ENCODE measurements around the gene SLC27A3.
A peak's percentile ranks its signal among the peaks of the same experiment; 100 is the strongest.
"Not testable (repeated sequence)": the region's sequence is repeated elsewhere in the genome, so short reads cannot be mapped to it uniquely, and the experiment has no call there.

SLC27A3 gene

GRCh38 chr1:153764310-153764709 is 10.9 kb upstream of the SLC27A3 start:
- Histone ChIP-seq H3K27ac (ENCODE audit: low read depth, low read length) (no peak overlapping the region), H3K4me1 (ENCODE audit: control insufficient read depth, insufficient read depth, low read length, unreplicated experiment) (peaks cover 6% of the 10 kb centered on the region), H3K79me2 (ENCODE audit: control insufficient read depth, insufficient read depth, low read length, unreplicated experiment) (no peaks in the 10 kb centered on the region), H3K27me3 (ENCODE audit: insufficient read depth, low read length) (no peaks in the 10 kb centered on the region), H3K36me3 (ENCODE audit: insufficient read depth, low read length) (peaks cover 6% of the 10 kb centered on the region; the same call in 1 of the 2 replicates), H2AFZ (ENCODE audit: low read length, unreplicated experiment) (no peak overlapping the region), H3K4me3 (ENCODE audit: low read depth, low read length) (no peak overlapping the region)

GRCh38 chr1:153766663-153767062 is 8.5 kb upstream of the SLC27A3 start:
- not testable (repeated sequence) for H3K4me3 ChIP-seq (ENCODE audit: low read depth, low read length); H3K36me3 ChIP-seq (ENCODE audit: insufficient read depth, low read length); H3K27ac ChIP-seq (ENCODE audit: low read depth, low read length)

GRCh38 chr1:153767519-153767918 is 7.7 kb upstream of the SLC27A3 start:
- peaks cover 7% of the 10 kb centered on the region; the same call in 1 of the 2 replicates for H3K36me3 ChIP-seq (ENCODE audit: insufficient read depth, low read length)
- H2AFZ ChIP-seq (ENCODE audit: low read length, unreplicated experiment): no peak overlapping the region
- H3K79me2 ChIP-seq (ENCODE audit: control insufficient read depth, insufficient read depth, low read length, unreplicated experiment): no peaks in the 10 kb centered on the region
- H3K27me3 ChIP-seq (ENCODE audit: insufficient read depth, low read length): no peaks in the 10 kb centered on the region
- H3K4me3 ChIP-seq (ENCODE audit: low read depth, low read length): no peak overlapping the region
- no peak overlapping the region for H3K27ac ChIP-seq (ENCODE audit: low read depth, low read length)
- no peaks in the 10 kb centered on the region for H3K4me1 ChIP-seq (ENCODE audit: control insufficient read depth, insufficient read depth, low read length, unreplicated experiment)

More at GRCh38 chr1:153766663-153767062, 8.5 kb upstream of the SLC27A3 start:
- H3K4me1 ChIP-seq (ENCODE audit: control insufficient read depth, insufficient read depth, low read length, unreplicated experiment); H3K27me3 ChIP-seq (ENCODE audit: insufficient read depth, low read length); H3K79me2 ChIP-seq (ENCODE audit: control insufficient read depth, insufficient read depth, low read length, unreplicated experiment); H2AFZ ChIP-seq (ENCODE audit: low read length, unreplicated experiment): not testable (repeated sequence)

- Histone ChIP-seq H3K27ac (ENCODE audit: low read depth, low read length) (no peak overlapping the region), H3K4me3 (ENCODE audit: low read depth, low read length) (no peak overlapping the region), H3K79me2 (ENCODE audit: control insufficient read depth, insufficient read depth, low read length, unreplicated experiment) (no peaks in the 10 kb centered on the region), H3K36me3 (ENCODE audit: insufficient read depth, low read length) (peaks cover 12% of the 10 kb centered on the region; the same call in 1 of the 2 replicates), H2AFZ (ENCODE audit: low read length, unreplicated experiment) (no peak overlapping the region), H3K4me1 (ENCODE audit: control insufficient read depth, insufficient read depth, low read length, unreplicated experiment) (peaks cover 8% of the 10 kb centered on the region), H3K27me3 (ENCODE audit: insufficient read depth, low read length) (no peaks in the 10 kb centered on the region)
Measured at GRCh38 chr1:153768316-153769181, 6.7 kb upstream of the SLC27A3 start.

GRCh38 chr1:153769221-153769620 is 6.0 kb upstream of the SLC27A3 start:
- Histone ChIP-seq H3K4me3 (ENCODE audit: low read depth, low read length) (no peak overlapping the region), H2AFZ (ENCODE audit: low read length, unreplicated experiment) (no peak overlapping the region), H3K79me2 (ENCODE audit: control insufficient read depth, insufficient read depth, low read length, unreplicated experiment) (no peaks in the 10 kb centered on the region), H3K4me1 (ENCODE audit: control insufficient read depth, insufficient read depth, low read length, unreplicated experiment) (peaks cover 14% of the 10 kb centered on the region), H3K27ac (ENCODE audit: low read depth, low read length) (no peak overlapping the region), H3K36me3 (ENCODE audit: insufficient read depth, low read length) (peaks cover 12% of the 10 kb centered on the region; the same call in 1 of the 2 replicates), H3K27me3 (ENCODE audit: insufficient read depth, low read length) (no peaks in the 10 kb centered on the region)

GRCh38 chr1:153770797-153771196 is 4.4 kb upstream of the SLC27A3 start:
- H3K36me3 ChIP-seq (ENCODE audit: insufficient read depth, low read length): peaks cover 12% of the 10 kb centered on the region; the same call in 1 of the 2 replicates
- H3K4me1 ChIP-seq (ENCODE audit: control insufficient read depth, insufficient read depth, low read length, unreplicated experiment): peaks cover 26% of the 10 kb centered on the region
- H3K27ac ChIP-seq (ENCODE audit: low read depth, low read length): no peak overlapping the region
- no peak overlapping the region for H2AFZ ChIP-seq (ENCODE audit: low read length, unreplicated experiment)
- no peak overlapping the region for H3K4me3 ChIP-seq (ENCODE audit: low read depth, low read length)
- H3K79me2 ChIP-seq (ENCODE audit: control insufficient read depth, insufficient read depth, low read length, unreplicated experiment): no peaks in the 10 kb centered on the region
- H3K27me3 ChIP-seq (ENCODE audit: insufficient read depth, low read length): no peaks in the 10 kb centered on the region

- H3K79me2 ChIP-seq (ENCODE audit: control insufficient read depth, insufficient read depth, low read length, unreplicated experiment): no peaks in the 10 kb centered on the region
- peaks cover 12% of the 10 kb centered on the region; the same call in 1 of the 2 replicates for H3K36me3 ChIP-seq (ENCODE audit: insufficient read depth, low read length)
- no peaks in the 10 kb centered on the region for H3K27me3 ChIP-seq (ENCODE audit: insufficient read depth, low read length)
- H3K27ac ChIP-seq (ENCODE audit: low read depth, low read length): no peak overlapping the region
- H2AFZ ChIP-seq (ENCODE audit: low read length, unreplicated experiment): no peak overlapping the region
- no peak overlapping the region for H3K4me3 ChIP-seq (ENCODE audit: low read depth, low read length)
- peaks cover 26% of the 10 kb centered on the region for H3K4me1 ChIP-seq (ENCODE audit: control insufficient read depth, insufficient read depth, low read length, unreplicated experiment)
Measured at GRCh38 chr1:153771261-153771660, 3.9 kb upstream of the SLC27A3 start.

- H3K4me3 ChIP-seq (ENCODE audit: low read depth, low read length): no peak overlapping the region
- H3K79me2 ChIP-seq (ENCODE audit: control insufficient read depth, insufficient read depth, low read length, unreplicated experiment): no peaks in the 10 kb centered on the region
- peaks cover 11% of the 10 kb centered on the region; the same call in 1 of the 2 replicates for H3K36me3 ChIP-seq (ENCODE audit: insufficient read depth, low read length)
- H2AFZ ChIP-seq (ENCODE audit: low read length, unreplicated experiment): no peak overlapping the region
- no peak overlapping the region for H3K27ac ChIP-seq (ENCODE audit: low read depth, low read length)
- peaks cover 32% of the 10 kb centered on the region for H3K4me1 ChIP-seq (ENCODE audit: control insufficient read depth, insufficient read depth, low read length, unreplicated experiment)
- H3K27me3 ChIP-seq (ENCODE audit: insufficient read depth, low read length): no peaks in the 10 kb centered on the region
Measured at GRCh38 chr1:153771841-153772593, 3.2 kb upstream of the SLC27A3 start.

GRCh38 chr1:153773096-153773921 is 1.9 kb upstream of the SLC27A3 start:
- H3K27me3 ChIP-seq (ENCODE audit: insufficient read depth, low read length): no peaks in the 10 kb centered on the region

GRCh38 chr1:153774026-153774595 is 1.1 kb upstream of the SLC27A3 start:
- no peak overlapping the region for H3K4me3 ChIP-seq (ENCODE audit: low read depth, low read length)
- H3K4me1 ChIP-seq (ENCODE audit: control insufficient read depth, insufficient read depth, low read length, unreplicated experiment): peaks cover 42% of the 10 kb centered on the region
- H3K79me2 ChIP-seq (ENCODE audit: control insufficient read depth, insufficient read depth, low read length, unreplicated experiment): no peaks in the 10 kb centered on the region
- no peaks in the 10 kb centered on the region for H3K27me3 ChIP-seq (ENCODE audit: insufficient read depth, low read length)
- H3K27ac ChIP-seq (ENCODE audit: low read depth, low read length): no peak overlapping the region
- H2AFZ ChIP-seq (ENCODE audit: low read length, unreplicated experiment): no peak overlapping the region
- H3K36me3 ChIP-seq (ENCODE audit: insufficient read depth, low read length): 0 out of 2 replicates have a peak, but pooled peaks cover 5% of the 10 kb centered on the region

More at GRCh38 chr1:153773096-153773921, 1.9 kb upstream of the SLC27A3 start:
- Histone ChIP-seq H3K27ac (ENCODE audit: low read depth, low read length) (peak overlapping the region; percentile 14; the same call in 1 of the 2 replicates), H2AFZ (ENCODE audit: low read length, unreplicated experiment) (no peak overlapping the region), H3K4me3 (ENCODE audit: low read depth, low read length) (no peak overlapping the region), H3K4me1 (ENCODE audit: control insufficient read depth, insufficient read depth, low read length, unreplicated experiment) (peaks cover 42% of the 10 kb centered on the region), H3K79me2 (ENCODE audit: control insufficient read depth, insufficient read depth, low read length, unreplicated experiment) (no peaks in the 10 kb centered on the region), H3K36me3 (ENCODE audit: insufficient read depth, low read length) (0 out of 2 replicates have a peak, but pooled peaks cover 5% of the 10 kb centered on the region)
